Activated CD4-positive, alpha-beta T cell treated with anti-CD3 and anti-CD28 coated beads, Interleukin-10, Interleukin-2, amounts not matched to agents 100 ng/mL and 50 ng/mL, durations not matched to agents 16 hours and 8 hours (primary cell): Measurements from ENCODE around the gene OASL.

Source experiments
- DNase-seq: peaks from one replicate; pipeline ENCODE4 v3.0.0-alpha.2; 2020

Gene OASL

DNA sequence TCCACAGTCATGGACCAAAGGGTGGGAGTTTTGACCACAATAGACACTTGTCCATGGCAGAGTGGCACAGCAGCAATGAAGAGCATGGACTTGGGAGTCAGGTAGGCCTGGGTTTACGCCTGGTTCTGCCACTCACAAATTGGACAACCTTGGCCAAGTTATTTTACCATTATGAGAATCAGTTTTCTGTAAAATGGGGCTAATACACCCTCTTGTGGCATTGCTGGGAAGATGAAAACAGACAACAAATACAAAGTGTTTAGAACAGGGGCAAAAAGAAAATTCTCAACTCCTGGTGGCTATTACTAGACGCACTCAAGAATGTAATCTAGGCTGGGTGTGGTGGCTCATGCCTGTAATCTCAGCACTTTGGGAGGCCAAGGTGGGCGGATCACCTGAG, 25.3 kb downstream of the OASL start:
- no peak for DNase-seq

- DNase-seq, result no peak
These were observed 27.2 kb downstream of the OASL start for GRCh38 chr12:121011820-121012219.

GRCh38 chr12:121010860-121011259, 28.2 kb downstream of the OASL start:
- no peak for DNase-seq

DNA sequence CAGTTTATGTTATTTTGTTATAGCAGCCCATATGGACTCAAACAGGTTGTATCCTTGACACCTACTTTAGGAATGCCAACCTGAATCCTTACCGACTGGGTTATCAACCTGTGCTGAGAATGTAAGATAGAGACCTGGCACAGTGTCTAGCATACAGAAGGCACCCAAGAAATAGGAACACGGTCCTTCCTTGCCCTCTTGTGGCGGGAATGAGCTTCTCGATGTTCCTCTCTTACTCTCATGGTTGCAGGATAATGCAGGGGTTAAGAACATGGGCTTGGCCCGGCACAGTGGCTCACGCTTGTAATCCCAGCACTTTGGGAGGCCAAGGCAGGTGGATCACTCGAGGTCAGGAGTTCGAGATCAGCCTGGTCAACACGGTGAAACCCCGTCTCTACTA, 29.3 kb downstream of the OASL start:
- no peak for DNase-seq

DNA sequence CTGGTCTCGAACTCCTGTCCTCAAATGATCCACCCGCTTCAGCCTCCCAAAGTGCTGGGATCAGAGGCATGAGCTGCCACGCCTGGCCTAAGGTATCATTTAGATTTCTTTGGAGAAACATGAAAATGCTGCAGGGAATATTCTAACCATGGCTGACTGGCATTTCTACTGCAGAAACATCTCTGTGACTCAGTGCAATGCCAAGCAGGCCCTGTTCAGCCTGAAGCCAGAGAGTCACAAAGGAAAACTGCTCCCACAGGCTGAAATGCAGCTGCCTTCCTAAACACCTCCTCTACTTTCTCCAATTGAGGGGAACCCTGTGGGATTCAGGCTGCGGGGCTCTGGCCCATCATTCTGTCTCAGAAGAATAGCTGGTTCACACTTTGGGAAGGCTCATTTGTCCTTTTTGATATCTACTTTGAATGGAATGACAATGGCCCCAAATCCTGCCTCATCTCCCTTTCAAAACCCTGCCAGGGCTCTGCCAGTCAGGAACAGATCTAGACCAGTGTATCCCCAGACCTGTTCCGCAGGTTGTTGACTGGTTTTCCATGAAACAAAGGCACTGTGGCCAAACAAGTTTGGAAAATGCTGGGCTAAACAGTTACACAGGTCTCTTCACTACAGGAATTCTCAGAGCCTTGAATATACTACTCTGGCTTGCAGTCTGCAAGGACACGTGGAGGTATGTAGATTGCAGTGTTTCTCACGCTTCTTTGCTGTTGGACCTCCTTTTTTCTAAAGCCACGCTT, 30.5 kb downstream of the OASL start:
- DNase-seq, result no peak

- DNase-seq, result peak; percentile 65
These were observed 33.7 kb downstream of the OASL start for GRCh38 chr12:121005346-121005815.

DNA sequence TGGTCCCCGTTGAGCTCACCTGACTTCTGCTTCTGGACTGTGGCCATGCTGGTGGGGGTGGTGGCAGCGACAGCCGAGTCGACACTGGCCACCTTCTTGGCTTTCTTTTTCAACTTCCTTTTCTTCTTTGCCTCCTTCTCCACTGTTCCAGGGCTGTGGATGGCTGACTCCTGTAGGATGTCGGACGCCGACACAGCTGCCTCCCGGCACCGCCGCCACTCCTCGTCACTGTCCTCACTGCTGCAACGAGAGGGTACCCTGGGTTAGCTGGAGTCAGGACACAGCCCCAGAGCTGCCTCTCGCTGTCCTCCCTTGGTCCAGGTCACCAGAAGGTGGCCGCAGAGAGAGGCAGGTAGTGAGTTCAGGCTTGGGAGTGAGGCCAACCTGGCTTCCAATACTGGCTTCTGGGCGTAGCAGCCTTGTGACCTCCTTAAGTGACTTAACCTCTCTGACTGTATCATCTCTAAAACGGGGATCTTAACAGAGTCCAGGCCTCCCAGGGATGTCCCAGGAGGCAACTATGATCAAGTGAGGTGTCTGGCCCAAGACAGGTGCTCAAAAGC, 34.7 kb downstream of the OASL start:
- DNase-seq, result no peak

DNA sequence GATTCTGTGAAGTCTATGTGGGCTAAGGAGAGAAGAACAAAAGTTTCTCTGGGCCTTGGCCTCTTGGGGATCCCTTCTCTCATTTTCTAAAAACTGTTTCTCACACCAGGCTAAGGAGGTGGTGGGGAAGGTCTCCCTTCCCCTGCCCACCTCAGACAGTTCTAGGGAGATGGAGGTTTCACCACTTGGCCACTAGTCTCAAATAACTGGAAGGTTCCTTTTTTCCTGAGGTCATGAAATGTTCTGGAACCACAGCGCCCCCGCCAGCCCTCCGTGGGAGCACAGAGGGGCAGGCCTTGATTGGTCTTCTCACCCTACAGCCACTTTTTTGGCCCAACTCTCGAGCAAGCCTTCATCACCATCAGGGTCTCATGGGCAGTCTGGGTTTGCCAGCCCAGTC, 35.4 kb downstream of the OASL start:
- no peak for DNase-seq

DNA sequence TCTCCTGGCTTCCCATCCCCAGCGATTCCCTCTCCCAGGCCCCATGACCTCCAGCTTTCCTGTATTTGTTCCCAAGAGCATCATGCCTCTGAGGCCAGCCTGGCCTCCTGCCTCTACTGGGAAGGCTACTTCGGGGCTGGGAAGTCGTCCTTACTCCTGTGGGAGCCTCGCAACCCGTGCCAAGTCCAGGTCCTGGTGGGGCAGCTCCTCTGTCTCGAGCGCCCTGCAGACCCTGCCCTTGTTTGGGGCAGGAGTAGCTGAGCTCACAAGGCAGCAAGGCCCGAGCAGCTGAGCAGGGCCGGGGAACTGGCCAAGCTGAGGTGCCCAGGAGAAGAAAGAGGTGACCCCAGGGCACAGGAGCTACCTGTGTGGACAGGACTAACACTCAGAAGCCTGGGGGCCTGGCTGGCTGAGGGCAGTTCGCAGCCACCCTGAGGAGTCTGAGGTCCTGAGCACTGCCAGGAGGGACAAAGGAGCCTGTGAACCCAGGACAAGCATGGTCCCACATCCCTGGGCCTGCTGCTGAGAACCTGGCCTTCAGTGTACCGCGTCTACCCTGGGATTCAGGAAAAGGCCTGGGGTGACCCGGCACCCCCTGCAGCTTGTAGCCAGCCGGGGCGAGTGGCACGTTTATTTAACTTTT, 37.1 kb downstream of the OASL start:
- no peak for DNase-seq

- DNase-seq, result no peak
These were observed 38.0 kb downstream of the OASL start for GRCh38 chr12:121001060-121001459.

- DNase-seq, result no peak
These were observed 38.5 kb downstream of the OASL start for GRCh38 chr12:121000530-121000929.

GRCh38 chr12:120999191-121000120, 39.6 kb downstream of the OASL start:
- DNase-seq, result no peak

GRCh38 chr12:120998435-120998834, 40.6 kb downstream of the OASL start:
- DNase-seq, result no peak

DNA sequence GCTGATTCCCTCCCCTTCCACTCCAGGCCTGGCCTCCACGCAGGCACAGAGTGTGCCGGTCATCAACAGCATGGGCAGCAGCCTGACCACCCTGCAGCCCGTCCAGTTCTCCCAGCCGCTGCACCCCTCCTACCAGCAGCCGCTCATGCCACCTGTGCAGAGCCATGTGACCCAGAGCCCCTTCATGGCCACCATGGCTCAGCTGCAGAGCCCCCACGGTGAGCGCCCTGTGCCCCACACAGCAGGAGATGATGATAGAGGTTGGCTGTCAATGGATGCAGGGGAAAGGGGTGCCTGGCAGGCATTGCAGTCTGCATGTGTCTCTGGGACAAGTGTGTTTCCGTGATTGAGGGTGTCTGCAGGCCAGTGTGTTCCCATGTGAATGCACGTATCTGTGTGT, 41.6 kb downstream of the OASL start:
- DNase-seq, result no peak

- no peak for DNase-seq
These were observed 42.8 kb downstream of the OASL start for GRCh38 chr12:120996133-120996746.

GRCh38 chr12:120994589-120995337, 44.3 kb downstream of the OASL start:
- DNase-seq, result no peak

DNA sequence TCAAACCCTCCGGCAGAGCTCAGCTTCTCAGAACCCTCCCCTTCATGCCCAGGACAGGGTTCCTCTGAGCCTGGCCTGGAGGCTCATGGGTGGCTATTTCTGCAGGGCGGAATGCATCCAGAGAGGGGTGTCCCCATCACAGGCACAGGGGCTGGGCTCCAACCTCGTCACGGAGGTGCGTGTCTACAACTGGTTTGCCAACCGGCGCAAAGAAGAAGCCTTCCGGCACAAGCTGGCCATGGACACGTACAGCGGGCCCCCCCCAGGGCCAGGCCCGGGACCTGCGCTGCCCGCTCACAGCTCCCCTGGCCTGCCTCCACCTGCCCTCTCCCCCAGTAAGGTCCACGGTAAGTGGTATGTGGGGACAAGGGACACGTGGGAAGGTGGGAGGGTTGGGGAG, 45.0 kb downstream of the OASL start:
- DNase-seq, result no peak

DNA sequence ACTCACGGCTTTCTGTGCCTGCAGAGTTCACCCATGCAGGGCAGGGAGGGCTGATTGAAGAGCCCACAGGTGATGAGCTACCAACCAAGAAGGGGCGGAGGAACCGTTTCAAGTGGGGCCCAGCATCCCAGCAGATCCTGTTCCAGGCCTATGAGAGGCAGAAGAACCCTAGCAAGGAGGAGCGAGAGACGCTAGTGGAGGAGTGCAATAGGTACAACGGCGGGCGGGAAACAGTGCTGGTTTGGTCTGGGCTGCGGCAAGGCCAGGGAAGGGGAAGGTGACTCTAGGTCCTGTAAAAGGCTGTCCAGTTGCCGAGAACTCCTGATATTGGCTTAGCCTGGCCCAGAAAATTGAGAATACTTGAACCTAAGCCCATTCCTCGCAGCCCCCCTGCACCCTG, 45.5 kb downstream of the OASL start:
- DNase-seq, result no peak

- DNase-seq, result no peak
These were observed 46.1 kb downstream of the OASL start for GRCh38 chr12:120992989-120993388.

DNA sequence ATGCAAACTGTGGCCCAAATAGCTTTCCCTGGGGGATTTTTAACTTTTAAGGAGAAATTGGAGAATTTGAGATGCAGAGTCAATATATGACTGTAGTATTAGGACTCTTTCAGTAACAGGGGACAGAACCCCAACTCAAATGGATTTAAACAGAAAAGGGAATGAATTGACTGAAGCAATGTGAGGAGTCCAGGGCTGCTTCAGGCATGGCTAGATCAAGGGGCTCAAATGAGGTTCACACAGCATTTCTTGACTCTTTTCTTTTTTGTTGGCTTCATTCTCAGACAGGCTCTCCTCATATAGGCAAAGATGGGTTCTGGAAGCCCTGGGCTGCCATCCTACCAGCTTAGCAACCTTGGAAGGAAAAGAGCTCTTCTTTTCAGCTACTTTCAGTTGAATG, 47.1 kb downstream of the OASL start:
- no peak for DNase-seq

DNA sequence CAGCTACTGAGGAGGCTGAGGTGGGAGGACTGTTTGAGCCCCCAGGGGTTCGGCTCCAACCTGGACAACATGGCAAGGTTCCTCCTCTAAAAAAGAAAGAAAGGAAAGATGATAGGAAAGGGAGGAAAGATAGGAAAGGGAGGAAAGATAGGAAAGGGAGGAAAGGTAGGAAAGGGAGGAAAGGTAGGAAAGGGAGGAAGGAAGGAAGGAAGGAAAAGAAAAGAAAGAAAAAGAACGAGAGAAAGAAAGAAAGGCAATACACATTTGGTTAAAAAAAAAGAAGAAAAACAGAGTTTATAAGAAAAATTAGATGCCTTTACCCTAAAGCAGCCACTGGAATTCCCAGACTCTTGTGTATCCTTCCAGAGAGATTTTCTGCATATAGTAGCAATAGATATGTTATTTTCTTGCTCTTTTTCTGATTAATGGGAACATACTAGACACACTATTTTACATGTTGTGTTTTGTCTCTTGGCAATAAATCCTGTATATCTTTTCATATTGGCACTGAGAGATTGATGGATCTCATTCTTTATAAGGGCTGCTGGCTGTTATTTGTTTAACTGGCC, 48.5 kb downstream of the OASL start:
- no peak for DNase-seq

DNA sequence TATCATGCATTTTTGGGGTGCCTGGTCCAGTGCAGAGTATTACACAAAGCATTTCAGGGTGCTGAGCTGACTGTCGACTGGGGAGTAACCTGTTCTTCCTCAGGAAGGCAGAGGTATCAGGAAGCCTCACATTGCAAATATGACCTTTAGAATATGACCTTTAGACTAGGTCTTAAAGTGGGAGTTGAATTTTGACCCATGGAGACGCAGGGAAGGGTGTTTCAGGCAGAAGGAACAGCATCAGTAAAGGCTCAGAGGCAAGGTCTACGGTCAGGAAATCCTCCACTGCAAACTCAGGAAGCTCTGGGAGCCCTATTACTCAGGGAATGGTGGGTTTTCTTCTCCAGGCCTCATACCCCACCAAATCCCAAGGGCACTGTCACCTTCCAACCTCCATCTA, 49.4 kb downstream of the OASL start:
- no peak for DNase-seq
